ENCODE results near the gene MSL3B.
A peak's percentile ranks its signal among the peaks of the same experiment; 100 is the strongest.

MSL3B gene

GRCh38 chr2:233852056-233852455 is 16.1 kb downstream of the MSL3B start:
- Histone ChIP-seq H4K20me1 (ENCODE audit: insufficient read depth) (peaks cover 7% of the 10 kb centered on the region; the same call in 1 of the 2 replicates), H3K9me3 (ENCODE audit: insufficient read depth, low read depth) (no peaks in the 10 kb centered on the region), H3K79me2 (ENCODE audit: low read depth) (peaks cover 71% of the 10 kb centered on the region), H3K9me2 (ENCODE audit: insufficient read depth) (no peaks in the 10 kb centered on the region), H3K4me2 (peak overlapping the region; percentile 80), H3K27me3 (ENCODE audit: insufficient read depth, low read depth) (no peaks in the 10 kb centered on the region), H3F3A (ENCODE audit: insufficient read depth, low read depth) (peaks cover 12% of the 10 kb centered on the region), H3K27ac (no peak overlapping the region), H3K4me3 (peak overlapping the region; percentile 100; the same call in 1 of the 2 replicates), H3K36me3 (ENCODE audit: low read depth) (peaks cover 48% of the 10 kb centered on the region), H3K4me1 (replicated peaks; ENCODE audit: insufficient read depth) (peaks cover 32% of the 10 kb centered on the region), H2AFZ (no peak overlapping the region)
- intact Hi-C loops (cut with micrococcal nuclease; ENCODE audit: unreplicated experiment), result loop anchor here (5.0 to 10.0 kb wide), 3 partner anchors 283 to 1255 kb away; partner anchors contain the start of gene ARL4C
- TF ChIP-seq EZH2 (IDR thresholded peaks at IDR 0.05; ENCODE audit: low read depth) (no peak), CTCF (conservative IDR thresholded peaks at IDR 0.05) (no peak)
- ChIA-PET CTCF (interaction anchor here (0.6 kb wide), 1 partner anchor 1358 kb away, joined by 6 read pairs; no protein-coding TSS in a partner anchor), POLR2A (ENCODE audit: unreplicated experiment) (no interaction called here)
- no peak for DNase-seq
- BruUV-seq (replicated peaks), result no TSS peak

- intact Hi-C loops (cut with micrococcal nuclease; ENCODE audit: unreplicated experiment), result loop anchor here (5.0 to 10.0 kb wide), 3 partner anchors 284 to 1256 kb away; partner anchors contain the start of gene ARL4C
- no peak overlapping the region for H3K4me3 ChIP-seq
- H3K79me2 ChIP-seq (ENCODE audit: low read depth), result peaks cover 77% of the 10 kb centered on the region
- H3K27ac ChIP-seq, result no peak overlapping the region
- no peaks in the 10 kb centered on the region for H3K27me3 ChIP-seq (ENCODE audit: insufficient read depth, low read depth)
- H3K4me2 ChIP-seq, result no peak overlapping the region
- CTCF ChIA-PET, result no interaction called here
- peaks cover 55% of the 10 kb centered on the region for H3K36me3 ChIP-seq (ENCODE audit: low read depth)
- peaks cover 32% of the 10 kb centered on the region for H3K4me1 ChIP-seq (replicated peaks; ENCODE audit: insufficient read depth)
- no peak overlapping the region for H2AFZ ChIP-seq
- peaks cover 7% of the 10 kb centered on the region; the same call in 1 of the 2 replicates for H4K20me1 ChIP-seq (ENCODE audit: insufficient read depth)
- TF ChIP-seq EZH2 (IDR thresholded peaks at IDR 0.05; ENCODE audit: low read depth) (no peak), CTCF (conservative IDR thresholded peaks at IDR 0.05) (no peak)
- H3K9me2 ChIP-seq (ENCODE audit: insufficient read depth), result no peaks in the 10 kb centered on the region
- peaks cover 12% of the 10 kb centered on the region for H3F3A ChIP-seq (ENCODE audit: insufficient read depth, low read depth)
- POLR2A ChIA-PET (ENCODE audit: unreplicated experiment), result no interaction called here
- DNase-seq, result no peak
- no TSS peak for BruUV-seq (replicated peaks)
- H3K9me3 ChIP-seq (ENCODE audit: insufficient read depth, low read depth), result no peaks in the 10 kb centered on the region
Observed at GRCh38 chr2:233851169-233851568, 17.0 kb downstream of the MSL3B start.

GRCh38 chr2:233850745-233851144 is 17.4 kb downstream of the MSL3B start:
- ChIA-PET POLR2A (ENCODE audit: unreplicated experiment) (no interaction called here), CTCF (no interaction called here)
- no peaks in the 10 kb centered on the region for H3K9me2 ChIP-seq (ENCODE audit: insufficient read depth)
- DNase-seq, result no peak
- no peaks in the 10 kb centered on the region for H3K9me3 ChIP-seq (ENCODE audit: insufficient read depth, low read depth)
- no peak overlapping the region for H3K4me2 ChIP-seq
- H3K4me3 ChIP-seq, result no peak overlapping the region
- peaks cover 55% of the 10 kb centered on the region for H3K36me3 ChIP-seq (ENCODE audit: low read depth)
- TF ChIP-seq EZH2 (IDR thresholded peaks at IDR 0.05; ENCODE audit: low read depth) (no peak), CTCF (conservative IDR thresholded peaks at IDR 0.05) (no peak)
- H3K27me3 ChIP-seq (ENCODE audit: insufficient read depth, low read depth), result no peaks in the 10 kb centered on the region
- no peak overlapping the region for H3K27ac ChIP-seq
- H3K79me2 ChIP-seq (ENCODE audit: low read depth), result peaks cover 78% of the 10 kb centered on the region
- peaks cover 7% of the 10 kb centered on the region; the same call in 1 of the 2 replicates for H4K20me1 ChIP-seq (ENCODE audit: insufficient read depth)
- no peak overlapping the region for H2AFZ ChIP-seq
- H3F3A ChIP-seq (ENCODE audit: insufficient read depth, low read depth), result peaks cover 12% of the 10 kb centered on the region
- no TSS peak for BruUV-seq (replicated peaks)
- intact Hi-C loops (cut with micrococcal nuclease; ENCODE audit: unreplicated experiment), result loop anchor here (5.0 to 10.0 kb wide), 3 partner anchors 284 to 1257 kb away; partner anchors contain the start of gene ARL4C
- H3K4me1 ChIP-seq (replicated peaks; ENCODE audit: insufficient read depth), result peaks cover 32% of the 10 kb centered on the region

Data from PC-9 (cell line).